WTC11 (cell line): ENCODE results near the gene LRRC38.

Experiments
- CTCF ChIP-seq: fragments of 200-600 bp; IDR thresholded peaks from 2 replicates; pipeline ENCODE4 v1.8.0; 2022; ENCODE audit warnings: antibody characterized with exemption
- ESRRA ChIP-seq: sonication (generic); formaldehyde crosslinking; IDR thresholded peaks from 2 replicates; pipeline ENCODE4 v1.8.1; 2022; ENCODE audit warnings: mild to moderate bottlenecking, missing genetic modification reagents, borderline replicate concordance
- TF ChIP-seq, protein P1 (sequence below): sonication (generic); formaldehyde crosslinking; IDR thresholded peaks from 2 replicates; pipeline ENCODE4 v1.8.1; 2022; ENCODE audit warnings: mild to moderate bottlenecking, moderate library complexity, missing genetic modification reagents
- TF ChIP-seq, protein P2 (sequence below): sonication (generic); formaldehyde crosslinking; conservative IDR thresholded peaks from 2 replicates; pipeline ENCODE4 v1.8.1; 2022; ENCODE audit warnings: mild to moderate bottlenecking, missing genetic modification reagents

DNA sequence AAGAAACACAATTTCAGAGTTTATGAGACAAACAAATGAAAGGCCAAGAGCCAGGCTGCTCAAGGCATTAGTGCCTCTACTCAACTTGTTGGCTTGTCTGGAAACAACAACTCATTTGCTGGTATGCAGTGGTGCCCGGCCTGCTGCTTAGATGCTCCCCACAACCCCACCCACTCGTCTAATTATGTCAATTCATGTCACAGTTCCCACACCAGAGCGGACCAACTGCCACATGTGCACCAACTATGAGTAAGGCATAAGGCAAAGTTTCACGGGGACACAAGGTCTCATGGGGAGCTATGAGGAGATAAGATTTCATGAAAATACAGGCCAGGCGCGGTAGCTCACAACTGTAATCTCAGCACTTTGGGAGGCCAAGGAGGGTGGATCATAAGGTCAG lies 34.5 kb upstream of the LRRC38 start:
- TF ChIP-seq CTCF, result no peak
- TF ChIP-seq, protein P1, sequence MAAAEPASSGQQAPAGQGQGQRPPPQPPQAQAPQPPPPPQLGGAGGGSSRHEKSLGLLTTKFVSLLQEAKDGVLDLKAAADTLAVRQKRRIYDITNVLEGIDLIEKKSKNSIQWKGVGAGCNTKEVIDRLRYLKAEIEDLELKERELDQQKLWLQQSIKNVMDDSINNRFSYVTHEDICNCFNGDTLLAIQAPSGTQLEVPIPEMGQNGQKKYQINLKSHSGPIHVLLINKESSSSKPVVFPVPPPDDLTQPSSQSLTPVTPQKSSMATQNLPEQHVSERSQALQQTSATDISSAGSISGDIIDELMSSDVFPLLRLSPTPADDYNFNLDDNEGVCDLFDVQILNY, result no peak
- no peak for TF ChIP-seq ESRRA
- TF ChIP-seq, protein P2, sequence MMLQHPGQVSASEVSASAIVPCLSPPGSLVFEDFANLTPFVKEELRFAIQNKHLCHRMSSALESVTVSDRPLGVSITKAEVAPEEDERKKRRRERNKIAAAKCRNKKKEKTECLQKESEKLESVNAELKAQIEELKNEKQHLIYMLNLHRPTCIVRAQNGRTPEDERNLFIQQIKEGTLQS, result no peak
